HG03064 (cell line): Measurements from ENCODE around the gene ANKRD11.
"Not testable (repeated sequence)": the region's sequence is repeated elsewhere in the genome, so short reads cannot be mapped to it uniquely, and the experiment has no call there.

Experiments
- ATAC-seq: cut with Tn5 transposase; IDR thresholded peaks from one replicate; pipeline ENCODE4 v1.9.1; 2021; ENCODE audit warnings: low read depth; ENCODE audit not compliant: unreplicated experiment

The ANKRD11 gene

DNA sequence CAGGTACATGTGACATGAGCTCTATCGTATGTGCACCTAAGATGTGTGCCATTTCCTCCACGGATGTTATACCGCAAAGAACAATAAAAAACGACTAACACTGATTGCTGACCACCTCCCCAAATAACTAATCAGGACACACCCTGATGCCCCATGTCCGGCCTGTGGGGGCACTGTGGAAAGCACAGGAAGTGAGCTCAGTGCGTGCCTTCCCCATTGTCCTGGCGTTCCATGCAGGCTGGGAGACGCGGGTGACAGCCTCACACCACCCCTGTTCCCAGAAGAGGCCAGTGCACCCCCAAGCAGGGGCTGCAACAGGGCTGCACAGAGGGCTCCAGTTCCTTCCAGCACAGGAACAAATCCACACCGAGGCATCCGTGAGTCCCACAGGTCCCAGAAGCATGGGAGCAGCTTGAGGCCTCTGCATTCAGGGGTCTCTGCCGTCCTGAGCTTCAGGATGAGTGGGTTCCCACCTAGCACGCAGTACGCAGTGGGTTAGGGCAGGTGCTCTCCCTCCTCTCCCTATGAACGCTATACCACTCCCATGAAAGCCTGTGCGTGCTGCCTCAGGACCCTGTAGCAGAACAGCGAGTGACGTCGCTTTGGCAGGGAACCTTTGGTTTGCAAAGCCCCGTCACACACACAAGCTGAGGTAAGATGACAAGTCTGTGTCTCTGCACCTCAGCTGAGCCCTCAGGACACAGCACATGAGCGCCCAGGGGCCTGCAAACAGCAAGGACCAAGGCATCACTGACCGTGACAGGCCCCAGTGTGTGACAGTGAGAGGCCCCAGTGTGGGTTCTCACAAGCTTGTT is 155.2 kb downstream of the ANKRD11 start:
- ATAC-seq = no peak

DNA sequence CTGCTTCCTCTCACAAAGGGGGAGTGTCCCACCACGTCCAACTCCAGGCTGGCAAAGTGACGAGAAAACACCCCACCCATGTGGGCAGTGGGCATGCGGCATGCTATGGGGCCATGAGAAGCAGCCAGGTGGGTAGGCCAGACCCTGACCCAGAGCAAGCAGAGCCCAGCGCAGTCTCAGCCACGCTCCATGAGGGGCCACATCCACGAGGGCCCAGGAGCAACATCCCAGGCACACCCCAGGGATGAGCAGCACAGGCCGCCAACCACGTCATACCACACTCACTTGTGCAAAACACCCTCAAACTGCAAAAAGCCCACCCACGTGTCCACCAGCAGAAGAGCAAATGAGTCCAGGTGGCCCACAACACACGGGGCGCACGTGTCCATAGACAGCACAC is 155.9 kb downstream of the ANKRD11 start:
- no peak for ATAC-seq

DNA sequence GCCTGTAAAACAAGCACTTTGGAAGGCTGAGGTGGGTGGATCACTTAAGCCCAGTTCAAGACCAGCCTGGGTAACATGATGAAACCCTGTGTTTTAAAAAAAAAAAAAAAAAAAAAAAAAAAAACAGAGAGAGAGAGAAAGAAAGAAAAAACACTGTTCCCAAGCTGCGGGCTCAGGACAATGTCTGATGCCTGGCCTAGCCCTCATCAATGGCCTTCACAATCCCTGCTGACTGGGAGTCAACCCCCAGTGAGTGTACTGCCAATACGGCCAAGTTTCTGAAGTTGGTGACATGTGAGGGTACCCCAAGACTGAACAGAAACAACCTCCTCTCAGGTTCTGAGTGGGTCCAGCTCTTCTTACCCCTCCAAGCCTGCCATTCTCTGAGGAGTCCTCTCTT is 156.3 kb downstream of the ANKRD11 start:
- ATAC-seq = no peak

DNA sequence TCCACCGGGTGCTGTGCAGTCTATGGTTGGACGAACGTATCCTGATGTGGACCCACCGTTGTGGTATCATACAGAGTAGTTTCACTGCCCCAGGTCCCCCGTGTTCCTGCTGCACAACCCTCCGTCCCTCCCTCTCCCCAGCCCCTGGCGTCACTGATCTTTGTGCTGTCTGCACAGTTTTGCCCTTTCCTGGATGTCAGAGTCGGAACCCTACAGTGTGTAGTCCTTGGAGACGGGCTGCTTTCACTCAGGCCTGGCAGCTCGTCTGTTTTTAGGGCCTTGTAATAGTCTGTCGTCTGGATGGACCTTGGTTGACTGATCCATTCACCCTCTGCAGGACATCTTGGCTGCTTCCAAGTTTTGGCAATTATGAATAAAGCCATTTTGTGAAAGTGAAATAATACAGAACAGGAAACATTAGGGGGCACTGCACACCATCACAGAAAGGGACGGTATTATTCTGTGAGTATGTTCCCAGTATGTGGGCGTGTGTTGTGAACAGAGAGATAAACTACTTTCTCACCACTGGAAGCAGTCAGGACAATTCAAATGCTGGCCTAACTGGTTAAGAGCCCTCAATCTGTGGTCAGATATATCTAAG is 156.9 kb downstream of the ANKRD11 start:
- ATAC-seq = not testable (repeated sequence)

DNA sequence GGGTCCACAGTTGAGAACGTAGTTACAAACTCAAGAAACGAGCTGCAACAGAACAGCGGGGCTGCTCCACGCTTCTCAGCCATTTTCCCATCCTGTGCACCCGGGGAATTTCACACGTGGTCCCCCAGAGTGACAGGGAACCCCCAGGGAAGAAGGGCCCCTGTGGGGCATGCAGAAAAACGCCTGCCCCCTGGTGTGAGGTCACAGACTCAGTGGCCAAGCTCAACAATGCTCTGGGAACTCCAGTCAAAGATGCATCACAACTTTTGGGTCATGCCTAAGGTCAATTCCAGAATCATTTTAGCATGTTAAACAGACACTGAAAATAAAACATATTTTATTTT is 157.5 kb downstream of the ANKRD11 start:
- no peak for ATAC-seq

DNA sequence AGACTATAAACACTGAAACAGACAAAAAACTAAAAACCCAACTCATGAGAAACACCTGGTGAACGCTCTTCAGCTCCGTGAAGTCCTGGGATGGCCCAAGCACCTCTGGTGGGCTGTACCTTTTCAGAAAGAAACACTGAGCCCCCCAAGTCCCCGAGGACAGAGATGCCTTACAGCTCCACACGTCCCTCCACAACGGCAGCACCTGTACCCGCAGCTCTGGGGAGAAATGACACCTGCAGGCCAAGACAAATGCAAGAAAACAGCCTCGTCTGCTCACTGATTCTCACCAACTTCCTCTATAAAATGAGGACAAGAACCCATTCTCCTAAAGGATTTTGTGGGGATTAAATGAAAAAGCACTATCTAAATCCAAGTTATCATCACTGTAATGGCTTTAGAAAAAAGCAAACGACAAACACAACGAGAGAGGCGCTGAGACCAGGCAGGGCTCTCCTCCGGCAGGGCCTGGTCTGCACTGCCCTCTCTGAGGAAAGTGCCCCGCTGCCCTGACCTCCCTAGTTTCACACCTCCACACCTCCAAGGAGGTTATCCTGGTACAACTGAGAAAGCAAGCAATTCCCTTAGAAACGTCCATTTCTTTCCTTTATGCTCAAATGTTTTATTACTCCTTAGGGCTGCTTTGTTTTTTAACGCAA is 158.0 kb downstream of the ANKRD11 start:
- ATAC-seq = no peak

DNA sequence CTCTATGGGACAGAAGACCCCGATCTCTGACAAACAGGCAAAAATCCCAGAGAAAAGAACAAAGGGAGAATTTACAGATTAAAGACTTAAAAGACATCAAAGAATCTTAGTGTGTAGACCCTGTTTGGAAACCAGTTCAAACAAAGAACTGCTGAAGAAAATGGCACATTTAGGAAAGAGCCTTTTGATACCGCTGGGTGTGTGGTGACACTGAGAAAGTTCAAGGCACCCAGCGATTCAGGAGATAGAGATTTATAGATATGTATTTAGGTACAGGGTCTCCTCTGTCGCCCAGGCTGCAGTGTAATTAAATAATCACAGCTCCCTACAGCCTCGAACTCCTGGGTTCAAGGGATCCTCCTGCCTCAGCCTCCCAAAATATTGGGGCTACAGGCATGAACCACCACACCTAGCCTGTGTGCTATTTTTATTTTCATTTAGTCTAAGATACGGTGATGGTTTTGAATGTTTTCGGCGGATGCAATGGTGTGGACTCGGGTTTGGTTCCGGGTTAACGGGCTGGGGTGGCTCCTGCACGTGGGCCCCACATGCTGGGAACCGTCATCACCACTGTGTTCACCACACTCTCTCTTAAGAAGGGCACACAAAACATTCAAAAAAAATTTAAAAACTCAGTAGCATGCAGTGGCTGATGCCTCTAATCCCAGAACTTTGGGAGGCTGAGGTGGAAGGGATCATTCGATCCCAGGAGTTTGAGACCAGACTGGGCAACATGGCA is 158.8 kb downstream of the ANKRD11 start:
- ATAC-seq = no peak

DNA sequence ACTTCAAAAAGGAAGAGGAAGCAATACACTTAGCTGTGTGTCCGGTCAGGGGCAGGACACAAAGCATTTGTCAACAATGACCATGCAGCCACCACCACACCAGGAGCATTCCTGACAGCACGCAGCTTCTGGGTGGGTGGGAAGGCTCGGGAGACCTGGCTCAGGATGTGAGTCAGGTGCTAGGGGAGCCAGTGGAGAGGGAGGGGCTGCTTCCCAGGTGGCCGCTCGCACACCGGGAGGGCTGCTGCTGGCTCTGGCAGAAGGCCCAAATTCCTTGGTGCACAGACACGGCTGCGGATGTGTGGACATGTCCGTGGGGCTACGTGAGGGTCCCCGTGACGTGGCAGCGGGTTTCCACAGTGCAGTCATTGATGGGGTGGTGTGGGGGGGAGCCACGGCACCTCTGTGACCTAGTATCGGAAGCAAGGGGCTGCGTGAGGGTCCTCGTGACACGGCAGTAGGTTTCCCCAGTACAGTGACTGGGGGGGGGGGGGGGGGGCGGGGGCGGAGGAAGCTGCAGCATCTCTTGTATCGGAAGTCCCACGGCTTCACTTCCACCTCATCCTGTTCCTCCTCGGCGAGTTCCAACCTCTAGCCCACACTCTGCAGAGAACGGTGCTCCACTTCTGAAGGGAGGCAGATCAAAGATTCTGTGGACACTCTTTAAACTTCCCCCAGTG is 160.0 kb downstream of the ANKRD11 start:
- ATAC-seq = no peak

DNA sequence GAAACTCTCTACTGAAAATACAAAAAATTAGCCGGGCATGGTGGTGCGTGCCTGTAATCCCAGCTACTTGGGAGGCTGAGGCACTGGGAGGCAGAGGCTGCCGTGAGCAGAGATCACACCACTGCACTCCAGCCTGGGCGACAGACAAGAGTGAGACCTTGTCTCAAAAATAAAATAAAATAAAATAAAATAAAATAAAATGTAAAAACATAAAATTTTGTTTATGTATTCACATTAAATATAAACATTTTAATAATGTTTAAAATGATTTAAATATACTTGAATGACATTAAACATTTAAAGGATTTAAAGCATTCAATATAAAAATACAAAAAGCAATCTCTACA is 160.6 kb downstream of the ANKRD11 start:
- ATAC-seq = not testable (repeated sequence)

DNA sequence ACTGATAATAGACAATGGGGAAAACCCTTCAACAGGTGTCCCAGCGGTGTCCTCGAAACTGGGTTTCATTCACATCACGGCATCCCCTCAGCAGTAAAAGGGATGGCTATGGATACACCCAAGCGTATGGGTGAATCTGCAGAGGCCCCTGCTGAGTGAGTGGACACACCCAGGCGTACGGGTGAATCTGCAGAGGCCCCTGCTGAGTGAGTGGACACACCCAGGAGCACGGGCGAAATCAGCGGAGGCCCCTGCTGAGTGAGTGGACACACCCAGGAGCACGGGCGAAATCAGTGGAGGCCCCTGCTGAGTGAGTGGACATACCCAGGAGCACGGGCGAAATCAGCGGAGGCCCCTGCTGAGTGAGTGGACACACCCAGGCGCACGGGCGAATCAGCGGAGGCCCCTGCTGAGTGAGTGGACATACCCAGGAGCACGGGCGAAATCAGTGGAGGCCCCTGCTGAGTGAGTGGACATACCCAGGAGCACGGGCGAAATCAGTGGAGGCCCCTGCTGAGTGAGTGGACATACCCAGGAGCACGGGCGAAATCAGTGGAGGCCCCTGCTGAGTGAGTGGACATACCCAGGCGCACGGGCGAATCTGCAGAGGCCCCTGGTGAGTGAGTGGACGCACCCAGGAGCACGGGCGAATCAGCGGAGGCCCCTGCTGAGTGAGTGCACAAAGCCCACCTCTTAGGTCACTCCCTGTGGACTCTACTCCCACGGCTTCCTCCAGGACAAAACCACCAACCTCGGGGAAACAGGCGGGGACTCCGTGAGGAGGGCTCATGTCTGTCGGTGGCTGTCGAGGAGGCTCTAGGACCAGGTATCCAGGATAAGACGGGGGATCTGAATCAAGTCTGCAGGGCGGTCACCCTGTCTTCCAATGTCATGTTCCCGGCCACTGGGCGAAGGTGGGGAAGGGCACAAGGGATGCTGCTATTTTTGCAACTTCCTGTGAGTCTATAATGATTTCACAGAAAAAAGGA is 161.7 kb downstream of the ANKRD11 start:
- not testable (repeated sequence) for ATAC-seq

DNA sequence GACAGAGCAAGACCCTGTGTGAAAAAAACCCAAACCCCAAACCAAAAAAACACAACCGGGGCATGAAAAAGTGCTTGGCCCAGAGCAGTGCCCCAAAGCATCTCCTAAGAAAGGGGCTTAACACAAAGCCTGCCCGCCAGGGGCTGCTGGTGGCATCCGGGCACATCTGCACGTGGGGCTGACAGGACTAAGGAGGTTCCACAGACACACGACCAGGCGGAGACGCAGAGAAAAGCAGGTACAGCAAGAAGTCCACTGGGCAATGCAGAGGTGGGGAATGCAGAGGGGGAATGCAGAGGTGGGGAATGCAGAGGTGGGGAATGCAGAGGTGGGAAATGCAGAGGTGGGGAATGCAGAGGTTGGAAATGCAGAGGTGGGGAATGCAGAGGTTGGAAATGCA is 163.6 kb downstream of the ANKRD11 start:
- no peak for ATAC-seq

DNA sequence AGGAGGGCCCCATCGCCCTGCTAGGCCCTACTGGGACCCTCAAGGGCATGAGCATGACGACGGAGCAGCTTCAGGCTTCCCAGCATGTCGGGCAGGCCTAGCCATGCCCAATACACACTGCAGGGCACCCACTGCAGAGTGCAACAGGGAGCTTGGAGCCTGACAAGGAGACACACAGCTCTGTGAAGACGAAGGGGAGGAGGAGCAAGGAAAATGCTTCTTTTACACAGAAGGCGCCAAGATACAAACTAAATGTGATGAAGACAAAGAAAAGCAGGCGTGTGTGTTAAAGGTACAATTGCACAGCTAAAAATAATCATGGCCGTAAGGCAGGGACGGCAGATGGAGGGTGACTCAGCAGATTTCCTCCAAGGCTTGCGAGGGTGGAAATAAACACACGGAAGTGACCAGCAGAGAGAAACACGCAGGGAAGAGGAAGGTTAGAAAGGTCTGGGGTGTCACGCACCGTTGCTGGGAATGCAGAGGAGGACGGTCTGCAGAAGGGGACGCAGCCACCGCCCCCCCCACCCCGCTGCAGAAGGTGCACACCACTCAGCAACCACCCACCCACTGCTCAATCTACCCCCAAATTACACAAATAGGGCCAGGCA is 164.4 kb downstream of the ANKRD11 start:
- ATAC-seq = no peak

DNA sequence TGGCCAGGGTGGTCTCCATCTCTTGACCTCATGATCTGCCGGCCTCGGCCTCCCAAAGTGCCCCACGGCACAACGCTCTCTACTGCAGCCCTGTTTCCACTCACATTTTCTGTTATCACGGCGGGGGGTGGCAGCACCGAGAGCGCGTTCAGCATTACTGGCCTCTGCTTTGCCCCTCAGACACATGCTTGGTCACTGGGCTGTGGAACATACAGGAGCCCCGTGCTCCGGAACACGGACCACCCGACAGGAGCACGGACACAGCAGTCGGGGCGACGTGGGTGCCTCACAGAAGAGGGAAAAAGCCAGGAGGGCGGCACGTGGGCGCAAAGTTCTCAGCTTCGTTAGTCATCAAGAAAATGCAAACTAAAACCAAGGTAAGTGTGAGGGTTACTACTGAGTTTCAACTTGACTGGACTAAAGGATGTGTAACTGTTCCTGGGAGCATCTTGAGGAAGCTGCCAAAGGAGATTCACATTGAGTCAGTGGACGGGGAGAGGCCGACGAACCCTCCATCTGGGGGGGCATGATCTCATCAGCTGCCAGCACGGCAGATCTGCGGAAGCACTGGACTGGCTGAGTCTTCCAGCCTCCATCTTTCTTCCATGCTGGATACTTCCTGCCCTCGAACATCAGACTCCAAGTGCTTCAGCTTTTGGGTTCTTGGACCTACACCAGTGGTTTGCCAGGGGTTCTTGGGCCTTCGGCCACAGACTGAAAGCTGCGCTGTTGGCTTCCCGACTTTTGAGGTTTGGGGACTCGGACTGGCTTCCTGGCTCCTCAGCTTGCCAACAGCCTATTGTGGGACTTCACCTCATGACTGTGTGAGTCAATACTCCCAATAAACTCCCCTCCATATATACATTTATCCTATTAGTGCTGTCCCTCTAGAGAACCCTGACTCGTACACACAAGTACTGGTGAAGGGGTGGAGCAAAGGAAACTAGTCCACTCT is 166.0 kb downstream of the ANKRD11 start:
- ATAC-seq = no peak

DNA sequence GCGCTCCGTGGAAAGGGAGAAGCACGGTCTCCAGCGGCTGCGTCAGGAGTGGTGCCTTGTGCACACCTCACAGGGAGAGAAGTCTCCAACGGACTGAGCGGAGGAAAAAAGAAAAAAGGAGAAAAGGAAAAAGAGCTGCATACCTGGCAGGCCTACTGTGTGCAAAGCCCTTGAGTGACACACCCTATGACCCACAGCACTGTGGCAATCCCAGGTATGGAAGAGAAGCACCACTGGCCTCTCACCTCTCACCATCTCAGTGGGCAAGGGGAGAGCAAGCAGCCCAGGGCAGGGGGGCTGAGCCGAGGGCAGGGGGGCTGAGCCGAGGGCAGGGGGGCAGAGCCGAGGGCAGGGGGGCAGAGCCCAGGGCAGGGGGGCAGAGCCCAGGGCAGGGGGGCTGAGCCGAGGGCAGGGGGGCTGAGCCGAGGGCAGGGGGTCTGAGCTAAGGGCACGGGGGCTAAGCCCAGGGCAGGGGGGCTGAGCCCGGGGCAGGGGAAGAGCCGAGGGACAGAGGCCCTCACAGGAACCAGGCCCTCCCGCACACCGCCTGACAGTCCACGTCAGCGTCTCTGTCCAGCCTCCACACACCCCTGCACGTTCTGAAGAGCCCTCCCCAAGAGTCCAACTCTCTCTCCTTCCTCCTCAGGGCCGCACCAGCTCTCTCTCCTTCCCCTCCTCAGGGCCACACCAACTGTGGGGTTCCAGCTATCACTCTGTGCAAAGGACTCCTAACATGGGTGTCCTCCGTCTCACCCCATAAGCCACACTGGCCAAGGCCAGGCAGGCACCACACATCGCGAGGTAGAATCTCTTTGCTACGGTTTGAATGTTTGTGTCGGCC is 167.0 kb downstream of the ANKRD11 start:
- no peak for ATAC-seq

DNA sequence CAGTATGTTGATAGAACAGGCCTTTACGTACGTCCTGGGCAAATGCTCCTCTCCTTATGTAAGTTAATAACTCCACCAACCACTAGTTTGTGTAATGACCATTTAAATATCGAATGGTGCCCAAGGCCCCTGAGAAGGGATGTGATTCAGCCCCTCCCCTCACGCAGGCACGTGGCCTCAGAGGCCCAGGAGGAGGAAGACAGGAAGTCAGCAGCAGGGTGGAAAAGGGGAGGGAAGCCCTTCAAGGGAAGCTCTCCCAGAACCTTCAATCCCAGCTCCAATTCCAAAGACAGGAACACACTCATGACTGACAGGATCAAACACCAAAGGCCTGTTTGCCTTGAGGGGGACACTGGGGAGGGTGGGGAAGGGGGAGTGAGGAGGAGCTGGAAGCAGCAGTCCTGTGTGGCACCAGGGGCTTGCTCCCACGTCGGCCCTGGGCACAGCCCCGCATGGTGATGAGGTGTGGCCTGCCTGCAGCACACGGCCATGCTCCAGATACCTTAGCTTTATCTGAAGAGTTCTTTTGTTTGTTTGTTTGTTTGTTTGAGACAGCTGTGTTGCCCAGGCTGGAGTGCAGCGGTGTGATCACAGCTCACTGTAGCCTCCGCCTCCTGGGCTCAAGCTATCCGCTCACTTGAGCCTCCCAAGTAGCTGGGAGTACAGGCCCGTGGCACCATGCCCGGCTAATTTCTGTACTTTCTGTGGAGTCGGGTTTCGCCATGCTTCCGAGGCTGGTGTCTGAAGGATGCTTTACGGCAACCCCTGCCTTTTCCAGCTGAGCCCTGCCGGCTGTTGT is 167.8 kb downstream of the ANKRD11 start:
- ATAC-seq = no peak

DNA sequence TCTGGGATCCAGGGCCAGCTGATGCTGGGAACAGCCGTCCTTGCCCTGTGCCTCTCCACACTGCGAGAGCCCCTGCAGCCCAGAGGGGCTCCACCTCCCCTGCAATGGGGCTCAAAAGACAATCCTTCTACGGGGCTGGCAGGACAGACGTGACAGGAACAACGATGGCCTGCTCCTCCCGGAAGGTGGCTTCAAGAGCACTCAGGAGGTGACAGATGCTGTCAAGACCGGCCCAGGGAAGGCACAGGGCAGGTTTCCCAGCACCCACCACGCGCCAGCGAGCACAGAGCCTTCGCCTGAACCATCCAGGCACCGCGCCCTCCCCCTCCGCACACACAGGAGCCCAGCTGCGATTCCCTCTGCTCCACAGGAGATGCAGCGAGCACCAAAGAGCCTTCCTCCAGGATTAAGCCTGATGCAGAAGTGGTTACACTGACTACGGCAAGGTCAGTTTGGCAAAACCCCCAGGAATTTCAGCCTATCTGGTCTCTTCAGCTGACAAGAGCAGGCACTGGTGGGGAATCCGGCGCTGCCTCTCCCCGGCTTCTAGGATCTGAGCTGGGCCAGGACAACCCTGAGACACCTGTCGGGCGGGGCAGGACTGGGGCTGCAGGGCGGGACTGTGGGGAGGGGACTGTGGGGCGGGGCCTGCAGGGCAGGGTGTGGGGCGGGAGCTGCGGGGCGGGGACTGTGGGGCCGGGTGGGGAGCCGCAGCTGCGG is 169.4 kb downstream of the ANKRD11 start:
- ATAC-seq = no peak
